SK-N-MC (cell line): ENCODE measurements around the gene NCEH1.
"Not testable (repeated sequence)": the region's sequence is repeated elsewhere in the genome, so short reads cannot be mapped to it uniquely, and the experiment has no call there.

ENCODE experiments used
- DNase-seq: peaks from one replicate; pipeline ENCODE4 v3.0.0-alpha.2; 2011; ENCODE audit warnings: low read depth, low spot score
- H3K27ac ChIP-seq: fragments of 200-600 bp; sonication (generic); 2 replicates; pipeline ENCODE4 v1.5.1; 2016; ENCODE audit warnings: mixed run types
- H3K36me3 ChIP-seq: fragments of 200-600 bp; sonication (generic); 2 replicates; pipeline ENCODE4 v1.6.1; 2017; ENCODE audit warnings: antibody characterized with exemption, low read length, mixed read lengths; ENCODE audit not compliant: insufficient read depth
- H3K4me3 ChIP-seq: fragments of 200-600 bp; sonication (generic); 2 replicates; pipeline ENCODE4 v1.5.1; 2016
- H3K9ac ChIP-seq: fragments of 200-600 bp; sonication (generic); 2 replicates; pipeline ENCODE4 v1.8.0; 2017; ENCODE audit warnings: mixed run types, mixed read lengths; ENCODE audit not compliant: insufficient read length
- H3K9me3 ChIP-seq: fragments of 200-600 bp; sonication (generic); 2 replicates; pipeline ENCODE4 v1.6.1; 2017; ENCODE audit warnings: low read depth, mild to moderate bottlenecking, antibody characterized with exemption, low read length, moderate library complexity, mixed read lengths
- EZH2 ChIP-seq: fragments of 200-600 bp; sonication (generic); IDR thresholded peaks from one replicate; pipeline ENCODE4 v1.6.1; 2017; ENCODE audit warnings: antibody characterized with exemption
- FOXP2 ChIP-seq: optimal IDR thresholded peaks from 2 replicates; pipeline ENCODE3; 2011; ENCODE audit warnings: mild to moderate bottlenecking, moderate library complexity; ENCODE audit not compliant: insufficient read depth; ENCODE audit errors: extremely low read length, control extremely low read depth
- POLR2AphosphoS5 ChIP-seq: IDR thresholded peaks from 2 replicates; pipeline ENCODE4 v1.6.1; 2012; ENCODE audit warnings: mild to moderate bottlenecking, low read depth, low read length, borderline replicate concordance

Gene NCEH1

GRCh38 chr3:172709774-172710663 lies 848 bp downstream of the NCEH1 start:
- Histone ChIP-seq H3K27ac (no peak overlapping the region), H3K4me3 (peak overlapping the region; percentile 92), H3K36me3 (no peaks in the 10 kb centered on the region), H3K9ac (peak overlapping the region; percentile 49), H3K9me3 (no peaks in the 10 kb centered on the region)
- no peak for TF ChIP-seq EZH2
- TF ChIP-seq POLR2AphosphoS5: no peak
- no peak for TF ChIP-seq FOXP2
- no peak for DNase-seq

- no peak for DNase-seq
- TF ChIP-seq EZH2: no peak
- no peak for TF ChIP-seq POLR2AphosphoS5
- no peak for TF ChIP-seq FOXP2
- Histone ChIP-seq H3K36me3 (no peaks in the 10 kb centered on the region), H3K9me3 (no peaks in the 10 kb centered on the region), H3K4me3 (no peak overlapping the region), H3K9ac (no peak overlapping the region), H3K27ac (no peak overlapping the region)
Measured at GRCh38 chr3:172708921-172709773, 1.7 kb downstream of the NCEH1 start.

- Histone ChIP-seq H3K4me3 (no peak overlapping the region), H3K9ac (no peak overlapping the region), H3K9me3 (no peaks in the 10 kb centered on the region), H3K27ac (no peak overlapping the region), H3K36me3 (no peaks in the 10 kb centered on the region)
- no peak for DNase-seq
- TF ChIP-seq EZH2 (no peak), FOXP2 (no peak), POLR2AphosphoS5 (no peak)
Measured at GRCh38 chr3:172707967-172708366, 2.9 kb downstream of the NCEH1 start.

GRCh38 chr3:172707030-172707429 lies 3.8 kb downstream of the NCEH1 start:
- H3K36me3 ChIP-seq: no peaks in the 10 kb centered on the region
- H3K9me3 ChIP-seq: no peaks in the 10 kb centered on the region
- H3K4me3 ChIP-seq: no peak overlapping the region
- no peak overlapping the region for H3K9ac ChIP-seq
- TF ChIP-seq FOXP2 (no peak), EZH2 (no peak)
- no peak for DNase-seq
- no peak overlapping the region for H3K27ac ChIP-seq

- Histone ChIP-seq H3K9ac (no peak overlapping the region), H3K9me3 (no peaks in the 10 kb centered on the region), H3K27ac (no peak overlapping the region), H3K4me3 (no peak overlapping the region), H3K36me3 (no peaks in the 10 kb centered on the region)
- DNase-seq: no peak
- TF ChIP-seq POLR2AphosphoS5 (no peak), EZH2 (no peak), FOXP2 (no peak)
Measured at GRCh38 chr3:172705170-172705569, 5.7 kb downstream of the NCEH1 start.

GRCh38 chr3:172704001-172704400 lies 6.9 kb downstream of the NCEH1 start:
- no peak for DNase-seq
- H3K4me3 ChIP-seq: no peak overlapping the region
- H3K9ac ChIP-seq: no peak overlapping the region
- TF ChIP-seq FOXP2 (no peak), POLR2AphosphoS5 (no peak), EZH2 (no peak)
- no peaks in the 10 kb centered on the region for H3K9me3 ChIP-seq
- no peak overlapping the region for H3K27ac ChIP-seq
- no peaks in the 10 kb centered on the region for H3K36me3 ChIP-seq

GRCh38 chr3:172702731-172703130 lies 8.1 kb downstream of the NCEH1 start:
- not testable (repeated sequence) for H3K9ac ChIP-seq, H3K4me3 ChIP-seq, H3K27ac ChIP-seq, H3K9me3 ChIP-seq, DNase-seq, H3K36me3 ChIP-seq

GRCh38 chr3:172702256-172702655 lies 8.6 kb downstream of the NCEH1 start:
- Histone ChIP-seq H3K9ac (no peak overlapping the region), H3K4me3 (no peak overlapping the region), H3K36me3 (no peaks in the 10 kb centered on the region), H3K9me3 (no peaks in the 10 kb centered on the region), H3K27ac (no peak overlapping the region)
- DNase-seq: no peak
- TF ChIP-seq EZH2: no peak
- no peak for TF ChIP-seq FOXP2
- no peak for TF ChIP-seq POLR2AphosphoS5

GRCh38 chr3:172701751-172702150 lies 9.1 kb downstream of the NCEH1 start:
- TF ChIP-seq EZH2 (no peak), POLR2AphosphoS5 (no peak), FOXP2 (no peak)
- Histone ChIP-seq H3K27ac (no peak overlapping the region), H3K9ac (no peak overlapping the region), H3K36me3 (no peaks in the 10 kb centered on the region), H3K4me3 (no peak overlapping the region), H3K9me3 (no peaks in the 10 kb centered on the region)
- no peak for DNase-seq
